Activated CD8-positive, alpha-beta T cell treated with anti-CD3 and anti-CD28 coated beads for 36 hours (primary cell): Measurements from ENCODE around the gene PNKD. TPM values are rescaled to one million over a fixed set of nuclear protein-coding genes. Genes with fewer than 3 reads are reported as not detected.
A peak's percentile ranks its signal among the peaks of the same experiment; 100 is the strongest.

ENCODE experiments used
- ATAC-seq: fragments of 200-7000 bp; cut with Tn5 transposase; one replicate; pipeline ENCODE4 v1.10.0; 2021; ENCODE audit warnings: mild to moderate bottlenecking, moderate library complexity
- CTCF ChIA-PET: fragments of 350-600 bp; sonication (Branson Sonifier 250); formaldehyde crosslinking; loops from one replicate; lab custom pipeline; 2021; ENCODE audit warnings: antibody characterized with exemption; lab: Charles Lee
- POLR2A ChIA-PET: fragments of 350-600 bp; sonication (Branson Sonifier 250); formaldehyde crosslinking; loops from one replicate; lab custom pipeline; 2021; ENCODE audit warnings: antibody characterized with exemption; lab: Charles Lee
- DNase-seq: peaks from one replicate; pipeline ENCODE4 v3.0.0-alpha.2; 2020
- H3K27ac Mint-ChIP-seq: one replicate; pipeline ENCODE4 v1.8.0; 2021; ENCODE audit warnings: mild to moderate bottlenecking, mixed read lengths
- H3K27me3 Mint-ChIP-seq: one replicate; pipeline ENCODE4 v1.8.0; 2021; ENCODE audit warnings: mixed read lengths
- H3K36me3 Mint-ChIP-seq: one replicate; pipeline ENCODE4 v1.8.0; 2021; ENCODE audit warnings: low read depth, mixed read lengths
- H3K4me1 Mint-ChIP-seq: one replicate; pipeline ENCODE4 v1.8.0; 2021; ENCODE audit warnings: low read depth, mixed read lengths
- H3K4me3 Mint-ChIP-seq: one replicate; pipeline ENCODE4 v1.8.0; 2021; ENCODE audit warnings: mild to moderate bottlenecking, moderate library complexity, mixed read lengths
- H3K9me3 Mint-ChIP-seq: one replicate; pipeline ENCODE4 v1.8.0; 2021; ENCODE audit warnings: mixed read lengths
- intact Hi-C: fragments of 100-400 bp; cut with micrococcal nuclease; formaldehyde crosslinking; loops from one replicate; pipeline ENCODE4 v1.10.0; 2022
- total RNA-seq, 2 experiments: library from RNA; stranded (reverse); gene quantifications; one replicate each; pipeline ENCODE4 v1.2.3, GENCODE V29; 2021
- TF ChIP-seq, protein P1 (sequence below): fragments of 200-600 bp; IDR thresholded peaks from one replicate; pipeline ENCODE4 v1.8.0; 2022; ENCODE audit warnings: antibody characterized with exemption, mild to moderate bottlenecking

PNKD gene
- total RNA-seq, 2 experiments from 2014 or later = 19.8 to 24.4 TPM

DNA sequence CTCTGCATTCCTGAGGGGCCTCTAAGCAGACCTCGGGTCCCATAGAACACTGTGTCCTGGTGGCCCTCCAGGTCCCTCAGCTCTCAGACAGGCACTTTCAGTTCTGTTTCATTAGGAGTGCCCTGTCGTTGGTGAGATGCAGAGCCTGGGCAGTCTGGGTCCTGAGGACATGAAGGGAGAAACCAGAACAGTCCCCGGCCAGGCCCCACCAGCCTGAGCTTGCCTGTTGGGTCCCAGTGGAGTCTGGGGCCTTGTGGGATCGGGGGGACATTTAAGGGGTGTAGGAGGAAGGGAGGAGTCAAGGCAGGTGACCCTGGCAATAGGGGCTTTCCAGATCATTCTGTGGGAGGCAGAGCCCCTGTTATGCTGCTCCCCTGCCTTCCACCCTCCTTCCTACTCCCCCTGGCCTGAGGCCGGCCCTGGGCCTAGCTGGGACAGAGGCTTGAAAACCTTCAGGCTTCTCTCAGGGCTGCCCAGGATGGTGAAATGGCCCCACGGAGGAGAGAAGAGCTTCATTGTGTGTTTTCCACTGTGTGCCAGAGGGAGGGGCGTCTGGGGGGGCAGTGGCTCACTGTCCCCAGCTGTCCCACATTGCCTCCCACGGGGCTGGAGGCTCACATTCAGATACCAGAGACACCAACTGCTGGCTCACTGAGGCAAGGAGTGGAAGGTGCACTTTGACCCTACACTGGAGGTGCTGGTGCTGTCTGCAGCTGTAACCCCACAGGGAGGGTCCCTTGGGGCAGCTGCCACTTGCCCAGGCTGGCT is 59.7 kb downstream of the PNKD start:
- Mint-ChIP-seq H3K4me3 (no peak overlapping the region), H3K9me3 (no peaks in the 10 kb centered on the region), H3K27me3 (no peaks in the 10 kb centered on the region), H3K36me3 (no peaks in the 10 kb centered on the region), H3K27ac (peak overlapping the region; percentile 33), H3K4me1 (peaks cover 7% of the 10 kb centered on the region)
- CTCF ChIA-PET = interaction anchor here (0.8 to 1.1 kb wide), 2 partner anchors 12 to 28 kb away, joined by 3 to 5 read pairs; no protein-coding TSS in a partner anchor
- intact Hi-C loops = no loop called here
- no peak for DNase-seq
- no peak for ATAC-seq
- POLR2A ChIA-PET = interaction anchor here (0.7 kb wide), 1 partner anchor 13 kb away, joined by 3 read pairs; no protein-coding TSS in a partner anchor
- TF ChIP-seq, protein P1, sequence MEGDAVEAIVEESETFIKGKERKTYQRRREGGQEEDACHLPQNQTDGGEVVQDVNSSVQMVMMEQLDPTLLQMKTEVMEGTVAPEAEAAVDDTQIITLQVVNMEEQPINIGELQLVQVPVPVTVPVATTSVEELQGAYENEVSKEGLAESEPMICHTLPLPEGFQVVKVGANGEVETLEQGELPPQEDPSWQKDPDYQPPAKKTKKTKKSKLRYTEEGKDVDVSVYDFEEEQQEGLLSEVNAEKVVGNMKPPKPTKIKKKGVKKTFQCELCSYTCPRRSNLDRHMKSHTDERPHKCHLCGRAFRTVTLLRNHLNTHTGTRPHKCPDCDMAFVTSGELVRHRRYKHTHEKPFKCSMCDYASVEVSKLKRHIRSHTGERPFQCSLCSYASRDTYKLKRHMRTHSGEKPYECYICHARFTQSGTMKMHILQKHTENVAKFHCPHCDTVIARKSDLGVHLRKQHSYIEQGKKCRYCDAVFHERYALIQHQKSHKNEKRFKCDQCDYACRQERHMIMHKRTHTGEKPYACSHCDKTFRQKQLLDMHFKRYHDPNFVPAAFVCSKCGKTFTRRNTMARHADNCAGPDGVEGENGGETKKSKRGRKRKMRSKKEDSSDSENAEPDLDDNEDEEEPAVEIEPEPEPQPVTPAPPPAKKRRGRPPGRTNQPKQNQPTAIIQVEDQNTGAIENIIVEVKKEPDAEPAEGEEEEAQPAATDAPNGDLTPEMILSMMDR = no peak

DNA sequence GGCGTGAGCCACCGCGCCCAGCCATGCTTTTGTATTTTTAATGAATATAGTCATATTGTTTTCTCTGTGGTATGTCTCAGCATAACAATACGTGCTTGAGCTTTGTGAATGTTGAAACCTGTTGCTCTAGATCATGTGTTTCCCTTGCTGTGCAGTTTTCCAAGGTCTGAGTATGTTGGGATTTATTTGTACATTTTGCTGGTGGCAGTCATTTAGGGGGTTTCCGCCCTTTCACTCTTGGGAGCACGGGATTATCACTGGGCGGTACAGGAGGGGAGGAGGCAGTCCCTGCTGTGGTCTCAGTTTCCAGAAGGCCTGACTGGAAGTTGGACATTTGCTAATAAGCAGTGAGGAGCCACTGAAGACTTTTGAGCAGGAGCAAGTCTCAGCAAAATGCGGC is 61.4 kb downstream of the PNKD start:
- no peak for ATAC-seq
- Mint-ChIP-seq H3K36me3 (no peaks in the 10 kb centered on the region), H3K4me1 (peaks cover 3% of the 10 kb centered on the region), H3K27ac (no peak overlapping the region), H3K4me3 (no peak overlapping the region), H3K27me3 (no peaks in the 10 kb centered on the region), H3K9me3 (no peaks in the 10 kb centered on the region)
- DNase-seq = no peak
- ChIA-PET POLR2A (no interaction called here), CTCF (interaction anchor here (1.3 kb wide), 1 partner anchor 30 kb away, joined by 3 read pairs; no protein-coding TSS in a partner anchor)
- TF ChIP-seq, protein P1 = no peak
- intact Hi-C loops = no loop called here

GRCh38 chr2:218332288-218332687 is 62.0 kb downstream of the PNKD start:
- H3K4me3 Mint-ChIP-seq = no peak overlapping the region
- H3K27me3 Mint-ChIP-seq = no peaks in the 10 kb centered on the region
- peaks cover 1% of the 10 kb centered on the region for H3K4me1 Mint-ChIP-seq
- no peak overlapping the region for H3K27ac Mint-ChIP-seq
- TF ChIP-seq, protein P1 = no peak
- ATAC-seq = no peak
- ChIA-PET CTCF (interaction anchor here (1.3 kb wide), 1 partner anchor 30 kb away, joined by 3 read pairs; no protein-coding TSS in a partner anchor), POLR2A (no interaction called here)
- DNase-seq = no peak
- no peaks in the 10 kb centered on the region for H3K9me3 Mint-ChIP-seq
- no peaks in the 10 kb centered on the region for H3K36me3 Mint-ChIP-seq
- intact Hi-C loops = no loop called here

GRCh38 chr2:218332920-218333645 is 62.8 kb downstream of the PNKD start:
- Mint-ChIP-seq H3K9me3 (no peaks in the 10 kb centered on the region), H3K27ac (no peak overlapping the region), H3K36me3 (no peaks in the 10 kb centered on the region), H3K4me3 (no peak overlapping the region), H3K27me3 (no peaks in the 10 kb centered on the region), H3K4me1 (peaks cover 1% of the 10 kb centered on the region)
- DNase-seq (no peak), ATAC-seq (no peak)
- ChIA-PET POLR2A (no interaction called here), CTCF (interaction anchor here (1.9 kb wide), 1 partner anchor 31 kb away, joined by 4 read pairs; no protein-coding TSS in a partner anchor)
- TF ChIP-seq, protein P1 = no peak
- intact Hi-C loops = no loop called here
